Aorta (tissue), 5 donors: ENCODE measurements around the gene MRPS2. TPM values are rescaled to one million over a fixed set of nuclear protein-coding genes. Genes with fewer than 3 reads are reported as not detected.
"Not testable (repeated sequence)": the region's sequence is repeated elsewhere in the genome, so short reads cannot be mapped to it uniquely, and the experiment has no call there.

Experiments
- ATAC-seq: fragments of 200-7000 bp; cut with Tn5 transposase; one replicate; pipeline ENCODE4 v1.9.1; 2022; ENCODE audit warnings: moderate library complexity; ENCODE audit not compliant: low FRiP score
- DNase-seq, 2 donors: peaks; one replicate each; pipeline ENCODE4 v3.0.0-alpha.2; 2020
- H3K27ac ChIP-seq, 2 donors: one replicate each; pipeline ENCODE4 v1.5.1; 2013; ENCODE audit warnings: low read length in 2 of 2, mild to moderate bottlenecking in 2 of 2, moderate library complexity in 2 of 2, control low read depth in 1 of 2, inconsistent platforms in 1 of 2, low read depth in 1 of 2
- H3K27me3 ChIP-seq, 2 donors: one replicate each; pipeline ENCODE4 v1.6.1; 2013; ENCODE audit warnings: control low read depth in 1 of 2, low read length in 1 of 2, mild to moderate bottlenecking in 1 of 2, moderate library complexity in 1 of 2; ENCODE audit not compliant: insufficient read depth in 2 of 2, control insufficient read depth in 1 of 2
- H3K36me3 ChIP-seq, 2 donors: one replicate each; pipeline ENCODE4 v1.6.1; 2013; ENCODE audit warnings: control low read depth in 1 of 2, low read length in 1 of 2, mild to moderate bottlenecking in 1 of 2; ENCODE audit not compliant: insufficient read depth in 2 of 2, control insufficient read depth in 1 of 2
- H3K4me1 ChIP-seq, 2 donors: one replicate each; pipeline ENCODE4 v1.6.1; 2013; ENCODE audit warnings: low read length in 2 of 2, control low read depth in 1 of 2, mild to moderate bottlenecking in 1 of 2, moderate library complexity in 1 of 2; ENCODE audit not compliant: insufficient read depth in 2 of 2, control insufficient read depth in 1 of 2
- H3K4me3 ChIP-seq, 2 donors: one replicate each; pipeline ENCODE4 v1.5.1; 2013; ENCODE audit warnings: low read length in 2 of 2, control low read depth in 1 of 2, mild to moderate bottlenecking in 1 of 2
- H3K9me3 ChIP-seq: one replicate; pipeline ENCODE4 v1.6.1; 2013; ENCODE audit warnings: mild to moderate bottlenecking, low read length; ENCODE audit not compliant: control insufficient read depth
- WGBS, 2 donors: extraction: QIAGEN DNeasy Blood & Tissue Kit; methylation state at CpG; one replicate each; pipeline ENCODE4 v1.1.7; 2013; 5-methylcytosine and 5-hydroxymethylcytosine counted together
- intact Hi-C, 2 donors: fragments of 100-400 bp; cut with DNase I; formaldehyde crosslinking; loops; one replicate each; pipeline versions ENCODE4 v1.14.2 to v1.15.0; 2022
- polyA plus RNA-seq, 2 donors: library from polyadenylated mRNA; stranded (reverse); fragments of 200-250 nt; gene quantifications; one replicate each; pipeline ENCODE4 v1.2.3, GENCODE V29; 2013
- total RNA-seq, 2 donors: library from RNA; stranded (reverse); fragmentation: NEBNext Ultra II Directional; extraction: Animal tissue kit (Norgen Biotek cat#: 25700); gene quantifications; one replicate each; pipeline ENCODE4 v1.2.1, GENCODE V29; 2021
- donor health status: healthy with polysubstance abuse.
- donor health status: Bipolar disorder and iron deficiency.
- donor health status: DM: no; HTN: no; CAD: no.
- donor health status: DM: no; HTN: no; CAD: no.
- donor health status: DM: yes; HTN: yes; CAD: no.

The MRPS2 gene
- total and polyA plus RNA-seq, 4 donors = 15.5 to 30.5 (median 18.3) TPM

GRCh38 chr9:135530146-135530545, 29.7 kb downstream of the MRPS2 start:
- Histone ChIP-seq H3K27me3 (no peaks in the 10 kb centered on the region), H3K36me3 (no peaks in the 10 kb centered on the region), H3K4me3 (no peak overlapping the region), H3K9me3 (peaks cover 2% of the 10 kb centered on the region), H3K4me1 (no peaks in the 10 kb centered on the region), H3K27ac (no peak overlapping the region)
- intact Hi-C loops = no loop called here
- no peak for ATAC-seq
- no peak for DNase-seq
- WGBS, 2 donors = 81 to 83% methylated on average over 5 of the region's 5 CpGs

GRCh38 chr9:135531096-135531495, 30.6 kb downstream of the MRPS2 start:
- DNase-seq (no peak), ATAC-seq (no peak)
- H3K36me3 ChIP-seq = no peaks in the 10 kb centered on the region
- H3K9me3 ChIP-seq = peaks cover 2% of the 10 kb centered on the region
- no peaks in the 10 kb centered on the region for H3K4me1 ChIP-seq
- H3K27me3 ChIP-seq = no peaks in the 10 kb centered on the region
- intact Hi-C loops = no loop called here
- H3K4me3 ChIP-seq = no peak overlapping the region
- no peak overlapping the region for H3K27ac ChIP-seq
- 92 to 95% methylated on average over 10 of the region's 10 CpGs for WGBS, 2 donors

GRCh38 chr9:135533113-135533512, 32.6 kb downstream of the MRPS2 start:
- DNase-seq = no peak
- WGBS, 2 donors = 95 to 99% methylated on average over 3 of the region's 3 CpGs
- no peak for ATAC-seq

GRCh38 chr9:135533674-135534073, 33.2 kb downstream of the MRPS2 start:
- H3K4me1 ChIP-seq = no peaks in the 10 kb centered on the region
- no peak for ATAC-seq
- H3K36me3 ChIP-seq = no peaks in the 10 kb centered on the region
- H3K4me3 ChIP-seq = no peak overlapping the region
- peak in 1 of 2 donors; percentile 61 for DNase-seq
- no peaks in the 10 kb centered on the region for H3K27me3 ChIP-seq
- no peak overlapping the region for H3K27ac ChIP-seq
- 90 to 92% methylated on average over 12 of the region's 12 CpGs for WGBS, 2 donors
- peaks cover 2% of the 10 kb centered on the region for H3K9me3 ChIP-seq
- intact Hi-C loops = no loop called here

More at GRCh38 chr9:135533113-135533512, 32.6 kb downstream of the MRPS2 start:
- Histone ChIP-seq H3K9me3 (peaks cover 2% of the 10 kb centered on the region), H3K36me3 (no peaks in the 10 kb centered on the region), H3K27me3 (no peaks in the 10 kb centered on the region), H3K4me3 (no peak overlapping the region), H3K27ac (no peak overlapping the region), H3K4me1 (no peaks in the 10 kb centered on the region)
- intact Hi-C loops = no loop called here

- H3K27me3 ChIP-seq, ATAC-seq, intact Hi-C loops, H3K27ac ChIP-seq, H3K4me3 ChIP-seq, H3K9me3 ChIP-seq, H3K4me1 ChIP-seq, H3K36me3 ChIP-seq: not testable (repeated sequence)
- DNase-seq = peak in 1 of 2 donors; percentile 54
- WGBS, 2 donors = 18 to 25% methylated on average over 10 of the region's 10 CpGs
Measured at GRCh38 chr9:135534192-135534711, 33.8 kb downstream of the MRPS2 start.

GRCh38 chr9:135534826-135535225, 34.3 kb downstream of the MRPS2 start:
- H3K9me3 ChIP-seq, H3K36me3 ChIP-seq, H3K27me3 ChIP-seq, H3K27ac ChIP-seq, intact Hi-C loops, ATAC-seq, H3K4me3 ChIP-seq, H3K4me1 ChIP-seq: not testable (repeated sequence)
- WGBS, 2 donors = 32 to 51% methylated on average over 4 of the region's 4 CpGs
- DNase-seq = peak in 1 of 2 donors; percentile 68

- ATAC-seq = not testable (repeated sequence)
Measured at GRCh38 chr9:135535631-135536030, 35.1 kb downstream of the MRPS2 start.

GRCh38 chr9:135536216-135536615, 35.7 kb downstream of the MRPS2 start:
- DNase-seq = no peak
- H3K4me1 ChIP-seq = no peaks in the 10 kb centered on the region
- H3K36me3 ChIP-seq = no peaks in the 10 kb centered on the region
- no peak for ATAC-seq
- no peaks in the 10 kb centered on the region for H3K9me3 ChIP-seq
- H3K27me3 ChIP-seq = no peaks in the 10 kb centered on the region
- WGBS, 2 donors = 61 to 64% methylated on average over 8 of the region's 8 CpGs
- H3K27ac ChIP-seq = no peak overlapping the region
- no peak overlapping the region for H3K4me3 ChIP-seq
- intact Hi-C loops = no loop called here

More at GRCh38 chr9:135535631-135536030, 35.1 kb downstream of the MRPS2 start:
- H3K27ac ChIP-seq, H3K4me1 ChIP-seq, H3K36me3 ChIP-seq, intact Hi-C loops, H3K27me3 ChIP-seq, H3K4me3 ChIP-seq, H3K9me3 ChIP-seq: not testable (repeated sequence)
- DNase-seq = peak in 1 of 2 donors; percentile 44
- WGBS, 2 donors = 63 to 73% methylated on average over 13 of the region's 13 CpGs

GRCh38 chr9:135543262-135543894, 42.9 kb downstream of the MRPS2 start:
- ATAC-seq, H3K27me3 ChIP-seq, H3K27ac ChIP-seq, DNase-seq, H3K4me1 ChIP-seq, intact Hi-C loops, H3K9me3 ChIP-seq, H3K36me3 ChIP-seq, H3K4me3 ChIP-seq: not testable (repeated sequence)
- 13 to 19% methylated on average over 8 of the region's 8 CpGs for WGBS, 2 donors
